HepG2 (cell line): Measurements from ENCODE around the gene NDUFA13. TPM values are rescaled to one million over a fixed set of nuclear protein-coding genes. Genes with fewer than 3 reads are reported as not detected.
A peak's percentile ranks its signal among the peaks of the same experiment; 100 is the strongest.

Experiments used
- AGO2 ChIP-seq: fragments of 200-400 bp; formaldehyde crosslinking; optimal IDR thresholded peaks from 2 replicates; pipeline ENCODE3; 2017; ENCODE audit warnings: mild to moderate bottlenecking, low read depth, low read length, moderate library complexity
- EED ChIP-seq: sonication (generic); formaldehyde crosslinking; IDR thresholded peaks from 2 replicates; pipeline ENCODE4 v1.5.0; 2020; ENCODE audit warnings: mild to moderate bottlenecking, missing genetic modification reagents
- HOXA7 ChIP-seq: sonication (generic); formaldehyde crosslinking; IDR thresholded peaks from 2 replicates; pipeline ENCODE4 v1.8.1; 2022; ENCODE audit warnings: mild to moderate bottlenecking, missing genetic modification reagents, moderate library complexity
- MAFG ChIP-seq: sonication (generic); formaldehyde crosslinking; IDR thresholded peaks from 2 replicates; pipeline ENCODE4 v1.5.1; 2020; ENCODE audit warnings: mild to moderate bottlenecking, missing genetic modification reagents
- MTF1 ChIP-seq: sonication (generic); formaldehyde crosslinking; IDR thresholded peaks from 2 replicates; pipeline ENCODE4 v1.5.0; 2020; ENCODE audit warnings: missing genetic modification reagents
- PHF8 ChIP-seq: sonication (generic); formaldehyde crosslinking; IDR thresholded peaks from 2 replicates; pipeline ENCODE4 v1.5.0; 2020; ENCODE audit warnings: missing genetic modification reagents
- PPARG ChIP-seq: conservative IDR thresholded peaks from 2 replicates; pipeline ENCODE4 v1.6.1; 2016; ENCODE audit warnings: missing biosample characterization, missing genetic modification reagents
- SMARCE1 ChIP-seq: fragments of 450-650 bp; IDR thresholded peaks from 2 replicates; pipeline ENCODE4 v1.6.1; 2017; ENCODE audit warnings: borderline replicate concordance
- TSC22D2 ChIP-seq: sonication (generic); formaldehyde crosslinking; IDR thresholded peaks from 2 replicates; pipeline ENCODE4 v1.5.1; 2020; ENCODE audit warnings: missing genetic modification reagents, mild to moderate bottlenecking, borderline replicate concordance
- ZFP41 ChIP-seq: sonication (generic); formaldehyde crosslinking; IDR thresholded peaks from 2 replicates; pipeline ENCODE4 v1.4.0; 2020; ENCODE audit warnings: mild to moderate bottlenecking, missing genetic modification reagents, borderline replicate concordance
- ZNF225 ChIP-seq: sonication (generic); formaldehyde crosslinking; IDR thresholded peaks from 2 replicates; pipeline ENCODE4 v1.4.0; 2020; ENCODE audit warnings: mild to moderate bottlenecking, missing genetic modification reagents
- ZNF430 ChIP-seq: sonication (generic); formaldehyde crosslinking; IDR thresholded peaks from 2 replicates; pipeline ENCODE4 v1.9.0; 2021; ENCODE audit warnings: mild to moderate bottlenecking, missing genetic modification reagents
- ZNF547 ChIP-seq: sonication (generic); formaldehyde crosslinking; IDR thresholded peaks from 2 replicates; pipeline ENCODE4 v1.5.1; 2020; ENCODE audit warnings: mild to moderate bottlenecking, missing genetic modification reagents
- ZNF558 ChIP-seq: sonication (generic); formaldehyde crosslinking; IDR thresholded peaks from 2 replicates; pipeline ENCODE4 v1.9.0; 2022; ENCODE audit warnings: mild to moderate bottlenecking, missing genetic modification reagents, borderline replicate concordance
- ZNF605 ChIP-seq: sonication (generic); formaldehyde crosslinking; IDR thresholded peaks from 2 replicates; pipeline ENCODE4 v1.8.0; 2022; ENCODE audit warnings: mild to moderate bottlenecking, missing genetic modification reagents
- ZNF761 ChIP-seq: sonication (generic); formaldehyde crosslinking; conservative IDR thresholded peaks from 2 replicates; pipeline ENCODE4 v1.4.0; 2020; ENCODE audit warnings: mild to moderate bottlenecking, missing genetic modification reagents
- polyA plus RNA-seq, 8 experiments: library from polyadenylated mRNA; depleted of rRNA in 3 of 8; stranded (reverse) in 7 of 8; unstranded in 1 of 8; fragments of >200 nt; fragmentation: Illumina TruSeq in 4 of 8; extraction: Trizol in 4 of 8; gene quantifications; 2 replicates each; pipeline versions ENCODE4 v1.2.1 to v1.2.3, GENCODE V29; 2011 to 2016; ENCODE audit warnings: low read depth in 4 of 8, missing spikeins in 1 of 8, mixed read lengths in 1 of 8; ENCODE audit not compliant: insufficient read depth in 1 of 8
- total RNA-seq, 5 experiments: library from RNA; depleted of rRNA; stranded (reverse); fragments of >200 nt; fragmentation: Illumina TruSeq; extraction: Trizol; gene quantifications; 2 replicates each; pipeline ENCODE4 v1.2.3, GENCODE V29; 2016; ENCODE audit warnings: low read depth in 1 of 5
- TF ChIP-seq, protein P1 (sequence below): sonication (generic); formaldehyde crosslinking; IDR thresholded peaks from 2 replicates; pipeline ENCODE4 v1.9.0; 2021; ENCODE audit warnings: mild to moderate bottlenecking, missing genetic modification reagents
- TF ChIP-seq, protein P2 (sequence below): sonication (generic); formaldehyde crosslinking; conservative IDR thresholded peaks from 2 replicates; pipeline ENCODE4 v1.8.0; 2022; ENCODE audit warnings: low read depth, missing genetic modification reagents
- TF ChIP-seq, protein P3 (sequence below): sonication (generic); formaldehyde crosslinking; IDR thresholded peaks from 2 replicates; pipeline ENCODE4 v1.8.1; 2023; ENCODE audit warnings: mild to moderate bottlenecking, missing genetic modification reagents, borderline replicate concordance
- TF ChIP-seq, protein P4 (sequence below): sonication (generic); formaldehyde crosslinking; IDR thresholded peaks from 2 replicates; pipeline ENCODE4 v1.8.0; 2022; ENCODE audit warnings: missing genetic modification reagents, mild to moderate bottlenecking, borderline replicate concordance

NDUFA13 gene
- total and polyA plus RNA-seq, 2 of the 13 experiments (the other 11 are each of a cell fraction or from before 2014, with no cell fraction given), result 337 to 366 TPM

DNA sequence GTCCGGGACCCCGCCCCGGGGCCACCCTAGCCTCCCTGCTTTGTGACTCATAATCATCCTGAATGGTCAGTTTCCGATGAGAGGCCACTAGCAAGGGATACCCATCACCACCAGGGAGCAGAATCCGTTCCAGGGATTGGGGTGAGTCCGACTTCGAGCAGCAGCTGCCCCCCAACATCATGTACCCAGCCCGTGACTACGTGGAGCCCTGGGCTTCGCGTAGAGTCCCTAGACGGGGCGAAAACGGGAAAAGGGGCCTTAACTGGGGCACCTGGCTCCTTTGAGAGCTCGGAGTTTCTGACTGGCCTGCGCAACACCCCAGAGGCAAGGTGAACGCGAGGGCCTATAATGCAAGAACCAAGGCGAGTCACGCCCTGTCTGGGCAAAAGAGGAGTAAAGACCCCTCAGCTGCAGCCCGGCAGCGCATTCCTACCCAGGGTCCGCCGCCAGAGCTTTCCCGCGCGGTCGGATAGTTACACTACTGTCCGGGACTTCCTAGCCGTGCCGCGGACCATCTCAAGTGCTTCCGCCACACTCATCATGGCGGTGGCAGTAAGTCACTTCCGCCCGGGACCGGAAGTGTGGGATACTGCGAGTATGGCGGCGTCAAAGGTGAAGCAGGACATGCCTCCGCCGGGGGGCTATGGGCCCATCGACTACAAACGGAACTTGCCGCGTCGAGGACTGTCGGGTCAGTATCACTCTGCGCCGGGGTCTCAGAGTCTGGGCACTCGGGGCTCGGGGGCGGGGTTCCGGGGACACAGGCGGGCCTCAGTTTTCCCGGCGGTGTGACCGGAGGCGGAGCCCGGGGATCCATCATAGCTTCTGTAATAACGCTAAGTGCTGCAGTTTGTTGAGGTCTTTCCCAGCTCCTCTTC is at the start of gene NDUFA13 (continued):
- TF ChIP-seq, protein P1, sequence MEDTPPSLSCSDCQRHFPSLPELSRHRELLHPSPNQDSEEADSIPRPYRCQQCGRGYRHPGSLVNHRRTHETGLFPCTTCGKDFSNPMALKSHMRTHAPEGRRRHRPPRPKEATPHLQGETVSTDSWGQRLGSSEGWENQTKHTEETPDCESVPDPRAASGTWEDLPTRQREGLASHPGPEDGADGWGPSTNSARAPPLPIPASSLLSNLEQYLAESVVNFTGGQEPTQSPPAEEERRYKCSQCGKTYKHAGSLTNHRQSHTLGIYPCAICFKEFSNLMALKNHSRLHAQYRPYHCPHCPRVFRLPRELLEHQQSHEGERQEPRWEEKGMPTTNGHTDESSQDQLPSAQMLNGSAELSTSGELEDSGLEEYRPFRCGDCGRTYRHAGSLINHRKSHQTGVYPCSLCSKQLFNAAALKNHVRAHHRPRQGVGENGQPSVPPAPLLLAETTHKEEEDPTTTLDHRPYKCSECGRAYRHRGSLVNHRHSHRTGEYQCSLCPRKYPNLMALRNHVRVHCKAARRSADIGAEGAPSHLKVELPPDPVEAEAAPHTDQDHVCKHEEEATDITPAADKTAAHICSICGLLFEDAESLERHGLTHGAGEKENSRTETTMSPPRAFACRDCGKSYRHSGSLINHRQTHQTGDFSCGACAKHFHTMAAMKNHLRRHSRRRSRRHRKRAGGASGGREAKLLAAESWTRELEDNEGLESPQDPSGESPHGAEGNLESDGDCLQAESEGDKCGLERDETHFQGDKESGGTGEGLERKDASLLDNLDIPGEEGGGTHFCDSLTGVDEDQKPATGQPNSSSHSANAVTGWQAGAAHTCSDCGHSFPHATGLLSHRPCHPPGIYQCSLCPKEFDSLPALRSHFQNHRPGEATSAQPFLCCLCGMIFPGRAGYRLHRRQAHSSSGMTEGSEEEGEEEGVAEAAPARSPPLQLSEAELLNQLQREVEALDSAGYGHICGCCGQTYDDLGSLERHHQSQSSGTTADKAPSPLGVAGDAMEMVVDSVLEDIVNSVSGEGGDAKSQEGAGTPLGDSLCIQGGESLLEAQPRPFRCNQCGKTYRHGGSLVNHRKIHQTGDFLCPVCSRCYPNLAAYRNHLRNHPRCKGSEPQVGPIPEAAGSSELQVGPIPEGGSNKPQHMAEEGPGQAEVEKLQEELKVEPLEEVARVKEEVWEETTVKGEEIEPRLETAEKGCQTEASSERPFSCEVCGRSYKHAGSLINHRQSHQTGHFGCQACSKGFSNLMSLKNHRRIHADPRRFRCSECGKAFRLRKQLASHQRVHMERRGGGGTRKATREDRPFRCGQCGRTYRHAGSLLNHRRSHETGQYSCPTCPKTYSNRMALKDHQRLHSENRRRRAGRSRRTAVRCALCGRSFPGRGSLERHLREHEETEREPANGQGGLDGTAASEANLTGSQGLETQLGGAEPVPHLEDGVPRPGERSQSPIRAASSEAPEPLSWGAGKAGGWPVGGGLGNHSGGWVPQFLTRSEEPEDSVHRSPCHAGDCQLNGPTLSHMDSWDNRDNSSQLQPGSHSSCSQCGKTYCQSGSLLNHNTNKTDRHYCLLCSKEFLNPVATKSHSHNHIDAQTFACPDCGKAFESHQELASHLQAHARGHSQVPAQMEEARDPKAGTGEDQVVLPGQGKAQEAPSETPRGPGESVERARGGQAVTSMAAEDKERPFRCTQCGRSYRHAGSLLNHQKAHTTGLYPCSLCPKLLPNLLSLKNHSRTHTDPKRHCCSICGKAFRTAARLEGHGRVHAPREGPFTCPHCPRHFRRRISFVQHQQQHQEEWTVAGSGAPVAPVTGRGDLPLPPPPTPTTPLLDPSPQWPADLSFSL (CRISPR knock-in tag), result no peak
- TF ChIP-seq PPARG (CRISPR knock-in tag) (no peak), ZNF558 (CRISPR knock-in tag) (no peak), ZNF225 (no peak), TSC22D2 (CRISPR knock-in tag) (0 out of 2 replicates have a peak, but pooled peaks have one; percentile 57), HOXA7 (no peak), MTF1 (CRISPR knock-in tag) (no peak), ZNF430 (CRISPR knock-in tag) (peak; percentile 55; the same call in 1 of the 2 replicates), MAFG (CRISPR knock-in tag) (no peak), EED (no peak), ZNF547 (peak; percentile 60; the same call in 1 of the 2 replicates), AGO2 (peak; percentile 30), SMARCE1 (no peak), PHF8 (peak; percentile 97), ZNF761 (CRISPR knock-in tag) (no peak), ZNF605 (CRISPR knock-in tag) (peak; percentile 83), ZFP41 (CRISPR knock-in tag) (no peak)
- TF ChIP-seq, protein P2, sequence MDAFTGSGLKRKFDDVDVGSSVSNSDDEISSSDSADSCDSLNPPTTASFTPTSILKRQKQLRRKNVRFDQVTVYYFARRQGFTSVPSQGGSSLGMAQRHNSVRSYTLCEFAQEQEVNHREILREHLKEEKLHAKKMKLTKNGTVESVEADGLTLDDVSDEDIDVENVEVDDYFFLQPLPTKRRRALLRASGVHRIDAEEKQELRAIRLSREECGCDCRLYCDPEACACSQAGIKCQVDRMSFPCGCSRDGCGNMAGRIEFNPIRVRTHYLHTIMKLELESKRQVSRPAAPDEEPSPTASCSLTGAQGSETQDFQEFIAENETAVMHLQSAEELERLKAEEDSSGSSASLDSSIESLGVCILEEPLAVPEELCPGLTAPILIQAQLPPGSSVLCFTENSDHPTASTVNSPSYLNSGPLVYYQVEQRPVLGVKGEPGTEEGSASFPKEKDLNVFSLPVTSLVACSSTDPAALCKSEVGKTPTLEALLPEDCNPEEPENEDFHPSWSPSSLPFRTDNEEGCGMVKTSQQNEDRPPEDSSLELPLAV (CRISPR knock-in tag), result no peak
- TF ChIP-seq, protein P3, sequence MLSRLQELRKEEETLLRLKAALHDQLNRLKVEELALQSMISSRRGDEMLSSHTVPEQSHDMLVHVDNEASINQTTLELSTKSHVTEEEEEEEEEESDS (CRISPR knock-in tag), result no peak
- TF ChIP-seq, protein P4, sequence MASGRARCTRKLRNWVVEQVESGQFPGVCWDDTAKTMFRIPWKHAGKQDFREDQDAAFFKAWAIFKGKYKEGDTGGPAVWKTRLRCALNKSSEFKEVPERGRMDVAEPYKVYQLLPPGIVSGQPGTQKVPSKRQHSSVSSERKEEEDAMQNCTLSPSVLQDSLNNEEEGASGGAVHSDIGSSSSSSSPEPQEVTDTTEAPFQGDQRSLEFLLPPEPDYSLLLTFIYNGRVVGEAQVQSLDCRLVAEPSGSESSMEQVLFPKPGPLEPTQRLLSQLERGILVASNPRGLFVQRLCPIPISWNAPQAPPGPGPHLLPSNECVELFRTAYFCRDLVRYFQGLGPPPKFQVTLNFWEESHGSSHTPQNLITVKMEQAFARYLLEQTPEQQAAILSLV, result peak; percentile 72; the same call in 1 of the 2 replicates
